ENCODE results near the gene TBCK.
"Not testable (repeated sequence)": the region's sequence is repeated elsewhere in the genome, so short reads cannot be mapped to it uniquely, and the experiment has no call there.

TBCK gene

DNA sequence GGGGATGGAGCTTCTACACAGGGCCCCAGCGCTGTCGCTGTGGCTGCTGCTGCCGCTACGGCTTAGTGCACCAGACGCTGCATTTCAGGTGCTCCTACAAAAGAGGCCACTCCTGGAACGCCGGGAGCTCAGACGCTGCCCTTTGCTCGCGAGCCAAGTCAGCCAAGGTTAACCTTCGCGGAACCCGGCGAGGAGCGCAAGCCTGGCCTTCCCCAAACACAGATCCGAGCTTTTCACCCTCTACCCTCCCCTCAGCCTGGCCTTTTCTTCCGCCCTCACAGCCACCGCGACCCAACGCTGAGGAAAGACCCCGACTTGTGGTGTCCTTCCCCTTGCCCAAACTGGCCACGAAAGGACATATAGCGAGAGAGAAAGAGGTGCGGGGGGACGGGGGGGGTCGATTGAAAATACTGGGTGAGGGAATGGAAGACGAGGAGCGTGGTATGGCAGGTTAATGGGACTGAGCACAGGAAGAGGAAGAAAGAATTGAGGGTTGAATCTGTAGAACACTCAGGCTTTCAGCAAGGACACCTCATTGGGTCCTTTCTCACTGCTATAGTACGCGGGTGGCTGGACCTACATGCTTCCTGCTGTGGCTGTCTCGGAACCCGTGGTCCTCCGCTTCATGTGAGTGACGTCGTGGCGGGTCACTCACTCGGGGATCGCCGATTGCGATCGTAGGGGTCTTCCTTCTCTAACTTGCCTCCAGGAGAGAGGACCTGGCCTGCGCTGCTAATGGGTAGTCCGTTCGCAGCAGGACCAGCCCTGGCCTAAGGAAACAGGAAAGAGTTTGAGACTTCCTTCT lies at the start of gene TBCK, which contains the start of gene AIMP1:
TBCK (minus strand) TSS at position 242 of the 805 bp plus-strand sequence. CDS start 7,249 bp downstream, outside the sequence.
AIMP1 (plus strand) TSS at position 583 of the 805 bp plus-strand sequence. CDS start 8,460 bp downstream, outside the sequence.
- peak; percentile 82 for DNase-seq (ENCODE audit: low spot score)

DNA sequence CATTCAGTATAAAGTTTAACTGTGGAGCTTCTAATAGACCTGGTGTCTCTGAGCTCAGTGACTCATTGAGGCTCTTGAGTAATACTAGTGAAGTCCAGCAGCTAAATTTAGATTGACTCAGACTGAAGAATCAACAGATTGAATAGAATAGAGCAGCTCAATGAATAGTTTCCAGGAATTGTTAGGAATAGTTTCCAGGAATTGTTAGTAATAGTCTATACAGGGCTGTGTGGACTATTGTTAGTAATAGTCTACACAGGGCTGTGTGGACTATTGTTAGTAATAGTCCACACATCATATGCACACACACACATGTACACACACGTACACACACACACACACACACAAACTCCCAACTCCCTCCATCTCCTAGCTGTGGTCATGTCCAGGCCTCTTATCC lies 49.6 kb upstream of the TBCK start:
- peak; percentile 68 for DNase-seq (ENCODE audit: low spot score)

DNA sequence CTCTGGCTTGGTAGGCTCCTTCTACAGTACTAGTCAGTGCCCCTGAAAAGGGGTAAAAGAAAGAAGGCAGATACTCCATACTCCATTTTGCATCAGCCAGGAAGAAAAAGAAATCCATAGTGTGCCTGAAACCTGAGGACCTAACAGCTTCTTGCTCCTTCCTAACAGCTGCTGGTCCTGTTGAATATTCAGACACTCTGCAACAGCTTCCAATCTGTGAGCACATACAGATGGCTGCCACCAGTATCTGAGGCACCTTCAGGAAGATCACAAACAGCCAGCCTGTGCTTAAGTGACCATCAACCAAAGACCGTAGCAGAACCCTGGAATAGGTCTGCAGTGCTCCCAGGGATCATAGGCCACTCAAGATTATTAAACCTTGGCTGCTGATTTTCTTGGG lies 48.3 kb upstream of the TBCK start:
- no peak for DNase-seq (ENCODE audit: low spot score)

DNA sequence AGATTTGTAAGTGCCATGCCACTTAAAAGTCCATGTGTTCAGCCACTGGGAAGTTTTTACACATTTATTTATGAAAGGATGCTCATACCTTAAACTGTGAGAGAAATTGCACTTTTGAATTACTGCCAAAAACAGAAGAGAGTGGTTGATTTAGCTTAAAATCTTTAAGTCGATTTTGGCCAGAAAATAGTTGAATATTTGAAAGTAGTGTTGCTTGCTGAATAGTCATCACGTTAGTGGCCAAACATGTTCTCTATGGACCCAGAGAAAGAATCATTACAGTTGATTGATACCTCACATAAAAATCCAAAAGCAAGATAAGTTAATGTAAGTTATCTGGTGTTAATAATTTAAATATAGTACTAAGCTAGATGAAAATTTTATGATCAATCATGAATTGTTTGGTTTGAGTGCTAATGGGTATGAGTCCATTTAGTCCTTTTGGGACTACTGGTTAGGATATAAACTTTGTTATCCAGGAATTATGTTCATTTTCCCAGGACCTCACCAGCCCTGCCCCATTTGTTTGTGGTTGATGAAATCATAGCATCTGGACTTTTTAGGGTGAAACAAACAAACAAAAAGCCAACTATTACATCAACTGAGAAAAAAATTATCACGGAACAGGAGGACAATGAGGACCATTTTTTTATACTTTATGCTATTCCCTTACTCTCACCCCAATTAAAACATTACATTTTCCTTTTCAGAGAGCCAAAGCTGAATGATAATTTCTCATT lies 46.2 kb upstream of the TBCK start:
- no peak for DNase-seq (ENCODE audit: low spot score)

DNA sequence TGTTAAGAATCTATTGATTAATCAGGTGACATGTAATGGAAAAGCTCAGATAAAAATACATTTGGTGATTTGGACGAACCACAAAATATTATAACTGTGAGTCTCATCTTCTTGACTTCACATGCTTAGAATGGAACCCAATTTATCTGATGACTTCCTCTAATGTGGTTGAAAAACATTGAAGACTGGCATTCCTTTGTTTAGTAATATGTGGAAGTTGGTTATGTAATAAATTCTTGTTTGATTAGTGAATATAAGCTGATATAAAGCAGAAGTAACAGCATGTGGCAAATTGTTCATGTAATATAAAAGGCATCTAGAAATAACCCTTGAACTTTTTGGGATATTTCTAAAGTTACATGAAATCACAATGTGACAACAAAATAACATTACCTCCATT lies 42.9 kb upstream of the TBCK start:
- DNase-seq (ENCODE audit: low spot score): peak; percentile 11

DNA sequence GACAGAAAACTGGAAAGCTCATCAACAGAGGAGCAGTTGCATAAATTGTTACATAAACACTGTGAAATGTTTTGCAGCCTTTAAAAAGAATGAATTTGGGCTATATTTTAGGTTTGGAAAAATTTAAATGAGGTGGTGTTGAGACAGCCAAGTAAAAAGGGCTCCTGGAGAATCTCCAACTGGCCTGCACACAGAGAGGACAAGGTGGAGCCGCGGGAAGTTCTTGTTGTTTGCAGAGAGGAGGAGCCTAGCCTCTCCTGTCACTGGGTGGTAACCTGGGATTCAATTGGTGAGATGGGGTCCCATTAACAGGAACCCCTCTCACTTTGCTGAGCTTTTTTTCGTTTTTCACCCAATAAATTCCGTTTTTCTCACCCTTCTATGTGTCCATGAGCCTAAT lies 39.2 kb upstream of the TBCK start:
- DNase-seq (ENCODE audit: low spot score): no peak

DNA sequence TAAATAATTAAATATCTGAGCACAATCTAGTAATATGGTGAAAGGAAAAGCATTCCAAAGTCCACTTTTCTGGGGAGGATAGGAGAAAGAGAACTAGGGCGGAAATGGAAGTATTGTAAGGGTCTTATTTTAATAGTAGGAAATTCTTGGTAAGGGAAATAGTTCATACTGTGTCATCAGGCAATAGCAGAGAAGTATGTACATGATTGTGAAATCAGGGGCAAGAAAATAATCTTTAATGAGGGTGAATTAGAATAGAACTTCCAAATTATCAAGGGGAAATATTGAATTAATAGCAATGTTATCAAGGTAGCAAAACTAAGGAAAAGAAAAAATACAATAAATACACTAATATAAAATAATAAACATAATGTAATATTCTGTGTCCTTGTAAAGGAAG lies 37.8 kb upstream of the TBCK start:
- DNase-seq (ENCODE audit: low spot score): no peak

DNA sequence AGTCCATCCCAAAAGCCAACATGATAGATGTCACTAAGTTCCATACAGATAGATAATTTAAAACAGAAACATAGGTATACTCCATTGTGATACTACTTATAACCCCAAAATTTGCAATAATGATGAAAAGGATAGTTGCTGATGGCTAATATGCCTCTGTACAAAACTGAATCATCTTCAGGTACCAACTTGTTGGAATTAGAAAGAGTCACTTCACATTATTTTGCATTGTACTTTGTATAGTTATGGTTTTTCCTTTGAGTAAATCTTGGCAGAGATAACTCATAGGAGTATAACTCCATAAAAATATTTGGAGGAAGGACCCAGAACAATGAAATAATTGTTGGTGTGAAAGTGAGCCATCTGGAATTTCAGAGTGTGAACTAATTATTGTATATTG lies 35.0 kb upstream of the TBCK start:
- DNase-seq (ENCODE audit: low spot score): no peak

DNA sequence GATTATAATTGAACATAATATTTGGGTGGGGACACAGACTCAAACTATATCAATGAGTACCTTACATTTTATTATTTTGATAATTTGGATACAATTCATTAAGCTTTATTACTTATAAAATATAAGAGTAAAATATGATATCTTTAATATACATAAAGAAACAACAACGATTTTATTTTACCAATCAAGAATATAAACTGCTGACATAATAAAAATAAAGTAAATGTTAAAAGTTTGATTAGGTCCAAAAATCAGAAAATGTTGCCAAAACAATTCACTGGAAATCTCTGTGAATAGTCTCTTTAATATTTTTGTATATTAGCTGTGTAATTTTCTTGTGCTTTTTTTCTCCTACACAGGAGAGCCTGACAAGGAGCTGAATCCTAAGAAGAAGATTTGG lies 31.2 kb upstream of the TBCK start:
- no peak for DNase-seq (ENCODE audit: low spot score)

DNA sequence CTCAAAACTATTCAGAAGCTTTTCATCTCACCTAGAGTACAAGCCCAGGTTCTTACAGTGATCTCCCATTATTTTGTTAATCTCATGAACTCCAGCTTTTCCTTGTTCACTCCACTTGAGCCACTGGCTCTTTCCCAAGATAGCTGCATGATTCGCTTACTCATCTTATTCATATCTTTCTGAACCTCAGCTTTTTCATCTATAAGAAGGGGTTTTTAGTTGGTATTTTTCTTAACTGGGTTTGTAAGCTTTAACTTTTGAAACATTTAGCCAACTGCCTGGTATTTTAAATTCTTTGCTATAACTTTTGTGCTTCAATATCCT lies 28.6 kb upstream of the TBCK start:
- DNase-seq (ENCODE audit: low spot score): no peak

DNA sequence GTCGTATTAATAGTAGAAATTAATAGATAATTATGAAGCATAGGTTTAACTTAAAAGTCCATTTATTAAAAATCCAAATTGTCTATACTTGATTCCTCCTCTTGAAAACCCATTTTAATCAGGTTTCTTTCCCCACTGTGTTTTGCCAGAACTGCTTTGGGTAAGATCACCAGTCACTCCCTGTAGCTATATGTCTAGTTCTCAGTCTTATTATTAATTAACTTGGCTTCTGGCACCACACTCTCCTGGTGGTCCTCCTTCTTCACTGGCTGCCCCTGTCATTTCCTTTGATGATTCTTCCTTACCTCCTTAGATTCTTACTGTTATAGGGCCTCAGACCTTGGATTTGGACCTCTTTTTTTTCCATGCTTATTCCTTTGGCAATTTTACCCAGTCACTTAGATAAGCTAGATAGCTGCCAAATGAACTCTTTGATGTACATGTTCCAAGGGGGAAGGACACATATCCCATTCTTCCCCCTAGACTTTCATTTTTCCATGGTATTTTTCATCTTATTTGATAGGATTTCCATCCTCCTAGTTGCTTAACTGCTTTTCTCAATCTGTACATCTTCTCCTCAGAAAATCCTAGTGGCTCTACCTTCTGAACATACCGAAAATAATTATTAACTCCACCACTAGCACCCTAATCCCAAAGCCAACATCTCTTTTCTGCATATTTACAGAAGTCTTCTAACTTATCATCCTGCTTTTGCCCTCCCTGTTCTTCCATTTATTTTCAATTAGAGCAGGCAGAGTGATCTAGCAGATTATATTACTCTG lies 28.0 kb upstream of the TBCK start:
- no peak for DNase-seq (ENCODE audit: low spot score)

DNA sequence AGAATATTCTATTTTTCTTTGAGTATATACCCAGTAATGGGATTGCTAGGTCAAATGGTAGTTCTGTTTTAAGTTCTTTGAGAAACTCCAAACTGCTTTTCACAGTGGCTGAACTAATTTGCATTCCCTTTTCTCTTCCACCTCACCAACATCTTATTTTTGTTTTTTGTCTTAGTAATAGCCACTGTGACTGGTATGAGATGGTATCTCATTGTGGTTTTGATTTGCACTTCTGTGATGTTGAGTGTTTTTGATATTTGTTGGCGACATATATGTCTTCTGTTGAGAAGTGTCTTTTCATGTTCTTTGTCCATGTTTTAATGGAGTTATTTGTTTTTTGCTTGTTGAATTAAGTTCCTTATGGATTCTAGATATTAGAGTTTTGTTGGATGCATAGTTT lies 24.8 kb upstream of the TBCK start:
- DNase-seq (ENCODE audit: low spot score): no peak

DNA sequence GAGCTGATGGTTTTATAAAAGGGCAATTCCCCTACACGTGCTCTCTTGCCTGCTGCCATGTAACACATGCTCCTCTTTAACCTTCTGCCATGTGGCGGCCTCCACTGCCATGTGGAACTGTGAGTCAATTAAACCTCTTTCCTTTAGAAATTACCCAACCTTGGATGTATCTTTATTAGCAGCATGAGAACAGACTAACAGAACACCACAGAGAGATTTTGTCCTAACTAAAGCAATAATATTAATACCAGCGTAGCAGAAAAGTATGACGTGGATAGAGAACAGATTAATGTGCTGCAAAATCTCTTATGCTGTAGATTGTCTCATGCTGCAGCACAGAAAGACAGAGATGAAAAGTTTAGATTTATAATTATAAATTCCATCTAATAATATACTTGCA lies 23.4 kb upstream of the TBCK start:
- no peak for DNase-seq (ENCODE audit: low spot score)

DNA sequence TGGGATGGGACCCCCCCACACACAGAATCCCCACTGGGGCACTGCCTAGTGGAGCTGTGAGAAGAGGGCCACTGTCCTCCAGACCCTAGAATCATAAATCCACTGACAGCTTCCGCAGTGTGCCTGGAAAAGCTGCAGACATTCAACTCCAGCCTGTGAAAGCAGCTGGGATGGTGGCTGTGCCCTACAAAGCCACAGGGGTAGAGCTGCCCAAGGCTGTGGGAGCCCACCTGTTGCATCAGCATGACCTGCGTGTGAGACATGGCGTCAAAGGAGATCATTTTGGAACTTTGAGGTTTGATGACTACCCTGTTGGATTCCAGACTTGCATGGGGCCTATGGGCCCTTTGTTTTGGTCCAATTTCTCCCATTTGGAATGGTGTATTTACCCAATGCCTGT lies 22.7 kb upstream of the TBCK start:
- no peak for DNase-seq (ENCODE audit: low spot score)

DNA sequence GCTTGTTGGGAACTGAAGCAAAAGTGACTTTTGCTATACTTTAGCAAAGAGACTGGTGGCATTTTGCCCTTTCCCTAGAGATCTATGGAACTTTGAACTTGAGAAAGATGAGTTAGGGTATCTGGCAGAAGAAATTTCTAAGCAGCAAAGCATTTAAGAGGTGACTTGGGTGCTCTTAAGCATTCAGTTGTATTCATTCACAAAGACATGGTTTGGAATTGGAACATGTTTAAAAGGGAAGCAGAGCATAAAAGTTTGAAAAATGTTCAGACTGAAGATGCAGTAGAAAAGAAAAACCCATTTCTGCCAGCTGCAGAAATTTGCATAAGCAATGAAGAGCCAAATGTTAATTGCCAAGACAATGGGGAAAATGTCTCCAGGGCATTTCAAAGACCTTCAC lies 21.9 kb upstream of the TBCK start:
- no peak for DNase-seq (ENCODE audit: low spot score)

DNA sequence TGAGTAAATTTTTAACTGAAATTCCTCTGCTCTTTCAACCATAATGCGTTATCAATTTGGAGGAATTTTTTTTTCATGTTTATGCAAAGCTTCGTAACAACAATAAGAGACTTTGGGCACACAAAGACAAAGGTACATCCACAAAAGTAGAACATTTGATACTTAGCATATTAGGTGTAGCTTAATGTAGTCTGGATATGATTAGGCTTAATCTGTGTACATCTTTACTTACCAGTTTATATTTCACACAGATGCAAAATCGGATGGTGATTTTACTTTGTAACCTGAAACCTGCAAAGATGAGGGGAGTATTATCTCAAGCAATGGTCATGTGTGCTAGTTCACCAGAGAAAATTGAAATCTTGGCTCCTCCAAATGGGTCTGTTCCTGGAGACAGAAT lies 20.6 kb upstream of the TBCK start:
- DNase-seq (ENCODE audit: low spot score): no peak

DNA sequence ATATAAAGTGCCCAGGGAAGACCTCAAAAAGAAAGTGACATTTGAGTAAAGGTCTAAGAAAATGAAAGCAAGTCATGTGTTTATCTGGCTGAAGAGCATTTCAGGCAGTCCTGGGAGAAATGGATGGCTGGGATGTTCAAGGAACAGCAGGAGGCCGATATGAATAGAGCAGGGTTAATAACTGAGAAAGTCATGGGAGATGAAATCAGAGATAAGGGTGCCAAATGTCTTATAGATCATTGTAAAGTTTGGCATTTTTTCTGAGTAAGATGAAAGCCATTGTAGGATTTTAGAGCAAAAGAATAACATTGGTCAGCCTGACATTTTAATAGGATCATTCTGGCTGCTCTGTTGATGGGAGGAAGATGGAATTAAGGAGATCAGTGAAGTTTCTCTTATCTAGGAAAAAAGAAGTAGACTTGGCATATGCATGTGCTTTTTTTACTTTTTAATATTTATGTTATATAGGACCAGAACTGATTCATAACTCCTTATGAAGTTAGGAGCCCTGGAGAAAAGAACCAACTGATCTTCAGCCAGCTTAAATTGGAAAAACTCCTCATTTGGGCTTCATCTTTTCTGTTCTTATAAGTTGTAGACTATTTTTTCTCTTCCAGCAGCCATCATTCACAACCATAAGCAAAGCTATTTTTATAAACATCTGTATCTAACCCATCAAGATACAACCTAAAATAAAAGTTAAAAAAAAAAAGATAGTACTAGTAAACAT lies 18.9 kb upstream of the TBCK start:
- DNase-seq (ENCODE audit: low spot score): no peak

DNA sequence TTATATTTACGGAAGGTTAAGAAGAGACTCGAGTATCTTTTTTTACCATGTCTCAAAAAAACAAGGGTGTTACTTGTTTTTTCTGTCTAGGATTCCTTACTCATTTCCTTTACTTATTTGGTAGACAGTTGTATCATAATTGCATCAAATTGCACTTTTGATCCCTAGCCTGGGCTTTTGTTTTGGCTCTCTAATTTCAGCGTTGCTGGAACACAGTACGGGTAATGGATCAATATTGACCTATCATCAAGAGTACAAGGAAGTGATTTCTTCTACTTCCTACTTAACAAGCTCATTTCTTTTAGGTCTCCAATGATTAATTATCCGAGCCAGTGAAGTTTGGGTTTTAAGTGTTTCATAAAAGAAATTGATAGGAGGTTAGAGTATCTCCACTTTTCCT lies 17.2 kb upstream of the TBCK start:
- DNase-seq (ENCODE audit: low spot score): no peak

DNA sequence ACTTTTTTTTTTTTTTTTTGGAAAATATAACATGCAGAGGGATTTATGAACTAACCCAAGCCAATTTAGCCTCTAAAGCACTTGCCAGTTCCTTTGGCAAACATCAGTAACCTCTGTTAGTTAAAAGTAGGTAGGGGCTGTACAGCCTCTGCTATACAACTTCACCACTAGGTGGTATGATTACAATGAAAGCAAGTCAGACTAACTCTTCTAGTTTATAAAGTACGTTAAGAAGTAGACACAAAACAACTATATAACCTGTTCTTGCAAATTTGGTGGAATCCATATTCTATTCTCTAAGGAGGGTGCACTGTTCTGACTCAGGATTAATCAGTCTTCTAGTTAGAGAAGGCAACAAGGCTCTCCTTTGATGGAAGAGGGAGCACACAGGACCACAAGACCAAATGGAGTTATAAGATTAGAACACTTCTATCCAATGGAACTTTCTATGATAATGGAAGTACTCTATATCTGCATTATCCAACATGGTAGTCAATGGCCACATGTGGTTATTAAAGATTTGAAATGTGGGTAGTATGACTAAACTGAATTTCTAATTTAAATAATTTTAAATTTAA lies 13.1 kb upstream of the TBCK start:
- peak; percentile 26 for DNase-seq (ENCODE audit: low spot score)

DNA sequence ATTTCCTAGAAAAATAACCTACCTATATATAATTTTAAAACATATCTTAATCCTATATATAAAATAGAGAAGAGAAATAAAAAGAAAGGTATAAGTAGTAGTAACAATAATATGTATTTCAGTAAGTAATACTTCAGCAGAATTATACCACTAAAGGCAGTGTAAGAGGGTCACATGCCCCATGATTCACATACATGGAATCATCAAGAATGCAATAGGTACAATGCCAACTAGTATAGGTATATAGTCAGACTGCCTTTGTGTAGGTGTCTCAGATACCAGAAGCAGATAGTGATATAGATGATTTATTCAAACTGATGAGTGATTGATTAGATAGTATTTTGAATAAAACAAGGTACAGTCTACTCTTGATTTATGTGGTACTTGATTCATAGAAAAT lies 9.8 kb upstream of the TBCK start:
- no peak for DNase-seq (ENCODE audit: low spot score)

DNA sequence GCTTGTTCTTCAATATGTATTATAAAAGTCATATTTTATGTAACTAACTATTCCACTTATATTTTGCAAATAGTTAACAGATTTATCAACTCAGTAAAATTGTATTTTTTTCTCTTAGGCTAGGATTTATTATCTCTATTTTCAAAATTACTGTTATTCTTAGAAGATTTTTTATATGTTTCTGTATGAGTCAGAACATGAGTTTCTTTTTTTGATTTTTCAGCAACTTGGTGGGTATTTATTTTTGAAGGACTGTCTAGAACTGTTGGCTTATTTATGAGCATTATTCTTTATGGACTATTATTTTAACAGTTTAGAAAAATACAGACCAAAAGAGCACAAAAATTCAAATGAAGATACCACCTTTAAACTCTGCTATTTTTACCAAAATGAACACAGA lies 7.1 kb upstream of the TBCK start:
- DNase-seq (ENCODE audit: low spot score): no peak

DNA sequence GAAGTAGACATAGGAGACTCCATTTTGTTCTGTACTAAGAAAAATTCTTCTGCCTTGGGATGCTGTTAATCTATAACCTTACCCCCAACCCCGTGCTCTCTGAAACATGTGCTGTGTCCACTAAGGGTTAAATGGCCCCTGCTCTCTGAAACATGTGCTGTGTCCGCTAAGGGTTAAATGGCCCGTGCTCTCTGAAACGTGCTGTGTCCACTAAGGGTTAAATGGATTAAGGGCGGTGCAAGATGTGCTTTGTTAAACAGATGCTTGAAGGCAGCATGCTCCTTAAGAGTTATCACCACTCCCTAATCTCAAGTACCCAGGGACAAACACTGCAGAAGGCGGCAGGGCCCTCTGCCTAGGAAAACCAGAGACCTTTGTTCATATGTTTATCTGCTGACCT lies 5.8 kb upstream of the TBCK start:
- not testable (repeated sequence) for DNase-seq (ENCODE audit: low spot score)
